HCT116 (cell line): ENCODE measurements around the gene ETV7. TPM values are rescaled to one million over a fixed set of nuclear protein-coding genes. Genes with fewer than 3 reads are reported as not detected.

Experiments
- ATAC-seq: fragments of 200-7000 bp; cut with Tn5 transposase; 2 replicates; pipeline ENCODE4 v1.9.1; 2020; ENCODE audit warnings: mild to moderate bottlenecking, moderate library complexity
- BruUV-seq: library from RNA; stranded (reverse); fragments of 400-500 nt; replicated peaks from 2 replicates; lab custom pipeline; 2021; lab: Mats Ljungman, UMichigan
- CTCF ChIA-PET: fragments of 300-600 bp; sonication (Branson Sonifier 250); formaldehyde crosslinking; loops from one replicate; lab custom pipeline; 2021; ENCODE audit warnings: antibody characterized with exemption; lab: Charles Lee
- POLR2A ChIA-PET: fragments of 300-600, 350-600 bp; sonication (Branson Sonifier 250); formaldehyde crosslinking; loops from one replicate; lab custom pipeline; 2021; ENCODE audit warnings: antibody characterized with exemption; lab: Charles Lee
- RAD21 ChIA-PET, 2 experiments: fragments of 300-600 bp; sonication (Branson Sonifier 250); formaldehyde crosslinking; loops; one replicate each; lab custom pipeline; 2023; ENCODE audit warnings: low total read pairs in 2 of 2; ENCODE audit not compliant: uncharacterized antibody in 2 of 2, unreplicated experiment in 2 of 2, low non-redundant PET in 1 of 2; lab: Charles Lee
- DNase-seq: peaks from one replicate; pipeline ENCODE4 v3.0.0-alpha.2; 2010; ENCODE audit warnings: low read depth, low spot score
- H2AFZ ChIP-seq: fragments of 200-600 bp; shearing (Covaris generic), sonication (generic); 2 replicates; pipeline ENCODE4 v1.6.1; 2017; ENCODE audit warnings: low read depth, mixed run types, mixed read lengths, antibody characterized with exemption, low read length; ENCODE audit not compliant: poor library complexity, severe bottlenecking
- H3K27ac ChIP-seq: 2 replicates; pipeline ENCODE4 v1.5.1; 2012; ENCODE audit warnings: low read depth, low read length
- H3K27me3 ChIP-seq: fragments of 200-600 bp; sonication (generic); 2 replicates; pipeline ENCODE4 v1.6.1; 2016; ENCODE audit warnings: mixed run types, low read length, mixed read lengths; ENCODE audit not compliant: insufficient read depth
- H3K36me3 ChIP-seq, 2 experiments: fragments of 200-500 bp in 1 of 2; fragments of 200-600 bp in 1 of 2; sonication (Bioruptor generic) in 1 of 2; sonication (generic) in 1 of 2; 2 replicates each; pipeline versions ENCODE4 v1.5.1 to v1.6.1; 2014 to 2016; ENCODE audit warnings: low read length in 2 of 2, inconsistent platforms in 1 of 2, mixed read lengths in 1 of 2, mixed run types in 1 of 2; ENCODE audit not compliant: insufficient read depth in 2 of 2, control insufficient read depth in 1 of 2
- H3K4me1 ChIP-seq, 2 experiments: fragments of 200-600 bp in 1 of 2; sonication (generic) in 1 of 2; 2 replicates each; pipeline versions ENCODE4 v1.5.1 to v1.6.1; 2012 to 2017; ENCODE audit warnings: low read length in 2 of 2, inconsistent platforms in 1 of 2, mild to moderate bottlenecking in 1 of 2, mixed read lengths in 1 of 2, mixed run types in 1 of 2, moderate library complexity in 1 of 2; ENCODE audit not compliant: insufficient read depth in 2 of 2, control insufficient read depth in 1 of 2
- H3K4me2 ChIP-seq: fragments of 200-600 bp; sonication (generic); 2 replicates; pipeline ENCODE4 v1.6.1; 2017; ENCODE audit warnings: mixed run types, low read length, mixed read lengths
- H3K4me3 ChIP-seq, 2 experiments: fragments of 200-600 bp in 1 of 2; sonication (generic) in 1 of 2; replicated peaks in 1 of 2; 2 replicates each; pipeline ENCODE4 v1.5.1; 2011 to 2016; ENCODE audit warnings: low read length in 2 of 2, control low read depth in 1 of 2, low read depth in 1 of 2, mild to moderate bottlenecking in 1 of 2, mixed read lengths in 1 of 2, mixed run types in 1 of 2
- H3K79me2 ChIP-seq: fragments of 200-600 bp; sonication (generic); 2 replicates; pipeline ENCODE4 v1.6.1; 2017; ENCODE audit warnings: mild to moderate bottlenecking, mixed run types, low read length, moderate library complexity, mixed read lengths; ENCODE audit not compliant: insufficient read depth
- H3K9ac ChIP-seq: fragments of 200-600 bp; sonication (generic); 2 replicates; pipeline ENCODE4 v1.6.1; 2016; ENCODE audit warnings: low read length, mixed read lengths
- H3K9me2 ChIP-seq: fragments of 200-600 bp; sonication (generic), shearing (Covaris generic); 2 replicates; pipeline ENCODE4 v1.6.1; 2017; ENCODE audit warnings: mixed run types, mild to moderate bottlenecking, moderate library complexity; ENCODE audit not compliant: insufficient read depth
- H3K9me3 ChIP-seq, 2 experiments: fragments of 200-500 bp in 1 of 2; fragments of 200-600 bp in 1 of 2; sonication (Bioruptor generic) in 1 of 2; sonication (generic) in 1 of 2; 2 replicates each; pipeline ENCODE4 v1.6.1; 2014 to 2017; ENCODE audit warnings: low read length in 2 of 2, mixed read lengths in 2 of 2, inconsistent platforms in 1 of 2, low read depth in 1 of 2, mild to moderate bottlenecking in 1 of 2, mixed run types in 1 of 2, moderate library complexity in 1 of 2; ENCODE audit not compliant: control insufficient read depth in 1 of 2, insufficient read depth in 1 of 2
- H4K20me1 ChIP-seq: fragments of 200-600 bp; sonication (generic), shearing (Covaris generic); 2 replicates; pipeline ENCODE4 v1.6.1; 2017; ENCODE audit warnings: mixed run types, mild to moderate bottlenecking, moderate library complexity; ENCODE audit not compliant: insufficient read depth
- CBX3 ChIP-seq: IDR thresholded peaks from 2 replicates; pipeline ENCODE4 v1.6.1; 2012; ENCODE audit warnings: low read depth
- CEBPB ChIP-seq: IDR thresholded peaks from 2 replicates; pipeline ENCODE4 v1.6.1; 2012; ENCODE audit warnings: low read depth
- CTCF ChIP-seq, 3 experiments: fragments of 200-600 bp in 1 of 3; sonication (generic) in 1 of 3; IDR thresholded peaks in 2 of 3; conservative IDR thresholded peaks in 1 of 3; 2 replicates each; pipeline ENCODE4 v1.5.1; 2012 to 2017; ENCODE audit warnings: low read depth in 2 of 3, low read length in 2 of 3, antibody characterized with exemption in 1 of 3, borderline replicate concordance in 1 of 3, control low read depth in 1 of 3, mild to moderate bottlenecking in 1 of 3, mixed read lengths in 1 of 3, mixed run types in 1 of 3, moderate library complexity in 1 of 3; ENCODE audit not compliant: insufficient read depth in 1 of 3
- EGR1 ChIP-seq: IDR thresholded peaks from 2 replicates; pipeline ENCODE4 v1.6.1; 2012; ENCODE audit warnings: low read depth
- FOSL1 ChIP-seq: IDR thresholded peaks from 2 replicates; pipeline ENCODE4 v1.6.1; 2012; ENCODE audit warnings: low read depth
- JUND ChIP-seq: IDR thresholded peaks from 2 replicates; pipeline ENCODE4 v1.6.1; 2012
- POLR2AphosphoS5 ChIP-seq: IDR thresholded peaks from 2 replicates; pipeline ENCODE4 v1.6.1; 2011; ENCODE audit warnings: mild to moderate bottlenecking, low read depth, low read length, moderate library complexity
- SP1 ChIP-seq: IDR thresholded peaks from 2 replicates; pipeline ENCODE4 v1.6.1; 2012; ENCODE audit warnings: low read depth
- TCF7L2 ChIP-seq: IDR thresholded peaks from 2 replicates; pipeline ENCODE4 v1.7.0; 2011; ENCODE audit warnings: borderline replicate concordance, inconsistent platforms; ENCODE audit not compliant: insufficient read depth, insufficient read length; ENCODE audit errors: extremely low read depth
- YY1 ChIP-seq: IDR thresholded peaks from 2 replicates; pipeline ENCODE4 v1.6.1; 2011; ENCODE audit warnings: low read length, low read depth, moderate library complexity, mild to moderate bottlenecking; ENCODE audit not compliant: insufficient replicate concordance; ENCODE audit errors: extremely low read depth
- ZBTB33 ChIP-seq: IDR thresholded peaks from 2 replicates; pipeline ENCODE4 v1.6.1; 2011; ENCODE audit warnings: mild to moderate bottlenecking, low read length, moderate library complexity; ENCODE audit not compliant: insufficient replicate concordance; ENCODE audit errors: extremely low read depth
- intact Hi-C: fragments of 100-400 bp; cut with micrococcal nuclease; formaldehyde crosslinking; loops from 2 replicates; pipeline ENCODE4 v1.10.0; 2022
- total RNA-seq: library from RNA; stranded (reverse); gene quantifications from one replicate; pipeline ENCODE4 v1.2.1, GENCODE V29; 2021; ENCODE audit not compliant: unreplicated experiment

Gene ETV7
- total RNA-seq, 1 experiment from 2014 or later = 1.0 TPM

- Histone ChIP-seq H4K20me1 (no peaks in the 10 kb centered on the region), H3K4me1 (no peaks in the 10 kb centered on the region), H3K79me2 (no peaks in the 10 kb centered on the region), H3K4me3 (no peak overlapping the region), H3K27me3 (no peaks in the 10 kb centered on the region), H3K9me3 (no peaks in the 10 kb centered on the region), H3K36me3 (no peaks in the 10 kb centered on the region), H3K9ac (no peak overlapping the region), H3K4me2 (no peak overlapping the region), H3K27ac (no peak overlapping the region), H3K9me2 (no peaks in the 10 kb centered on the region), H2AFZ (no peak overlapping the region)
- CTCF ChIA-PET = interaction anchor here (4.3 kb wide), 1 partner anchor 13 kb away, joined by 20 read pairs; no protein-coding TSS in a partner anchor
- ATAC-seq (no peak), DNase-seq (no peak)
- TF ChIP-seq TCF7L2 (no peak), CTCF (IDR thresholded peaks at IDR 0.05 in 2 of 3, conservative IDR thresholded peaks at IDR 0.05 in 1 of 3; ENCODE audit: borderline replicate concordance in 1 of 3, insufficient read depth in 1 of 3, low read depth in 2 of 3, low read length in 2 of 3) (no peak), CBX3 (no peak), JUND (no peak)
- BruUV-seq = no TSS peak
- intact Hi-C loops = no loop called here
- POLR2A ChIA-PET = no interaction called here
- RAD21 ChIA-PET = no interaction called here
These were observed 59.6 kb downstream of the ETV7 start for GRCh38 chr6:36327919-36328236.

- H3K9me2 ChIP-seq = no peaks in the 10 kb centered on the region
- no TSS peak for BruUV-seq
- no peaks in the 10 kb centered on the region for H3K27me3 ChIP-seq
- ChIA-PET RAD21 (no interaction called here), POLR2A (no interaction called here), CTCF (interaction anchor here (4.3 kb wide), 1 partner anchor 14 kb away, joined by 20 read pairs; no protein-coding TSS in a partner anchor)
- H3K9me3 ChIP-seq = no peaks in the 10 kb centered on the region
- H2AFZ ChIP-seq = no peak overlapping the region
- ATAC-seq = no peak
- intact Hi-C loops = no loop called here
- H3K79me2 ChIP-seq = no peaks in the 10 kb centered on the region
- no peak overlapping the region for H3K4me3 ChIP-seq
- no peak overlapping the region for H3K4me2 ChIP-seq
- H3K4me1 ChIP-seq = no peaks in the 10 kb centered on the region
- H3K36me3 ChIP-seq = no peaks in the 10 kb centered on the region
- no peaks in the 10 kb centered on the region for H4K20me1 ChIP-seq
- no peak for DNase-seq
- no peak overlapping the region for H3K9ac ChIP-seq
- no peak overlapping the region for H3K27ac ChIP-seq
- TF ChIP-seq FOSL1 (no peak), YY1 (no peak), EGR1 (no peak), CBX3 (no peak), POLR2AphosphoS5 (no peak), SP1 (no peak), CEBPB (no peak), ZBTB33 (no peak)
These were observed 60.1 kb downstream of the ETV7 start for GRCh38 chr6:36327226-36327918.
